NCI-H2227 treated with DMSO at 0.1 percent for 48 hours (cell line): Measurements from ENCODE around the gene ADM.
"Not testable (repeated sequence)": the region's sequence is repeated elsewhere in the genome, so short reads cannot be mapped to it uniquely, and the experiment has no call there.

Experiments used
- DNase-seq: peaks from one replicate; lab custom pipeline; 2025; lab: John Stamatoyannopoulos, UW

ADM gene

GRCh38 chr11:10304495-10305261, at the start of gene ADM:
Gene ADM, plus strand, starts transcription at chr11:10305073. Its CDS starts 628 bp downstream, at chr11:10305701.
- DNase-seq = no peak

GRCh38 chr11:10255388-10256125, 49.3 kb upstream of the ADM start:
- no peak for DNase-seq

- no peak for DNase-seq
Observed at GRCh38 chr11:10257478-10257877, 47.4 kb upstream of the ADM start.

- DNase-seq = no peak
Observed at GRCh38 chr11:10261821-10262220, 43.1 kb upstream of the ADM start.

- DNase-seq = no peak
Observed at GRCh38 chr11:10263929-10264328, 40.9 kb upstream of the ADM start.

- not testable (repeated sequence) for DNase-seq
Observed at GRCh38 chr11:10264716-10265115, 40.2 kb upstream of the ADM start.

GRCh38 chr11:10265936-10266335, 38.9 kb upstream of the ADM start:
- no peak for DNase-seq

GRCh38 chr11:10267821-10268220, 37.1 kb upstream of the ADM start:
- no peak for DNase-seq

- DNase-seq = no peak
Observed at GRCh38 chr11:10268746-10269488, 36.0 kb upstream of the ADM start.

GRCh38 chr11:10272132-10272531, 32.7 kb upstream of the ADM start:
- no peak for DNase-seq

GRCh38 chr11:10273738-10274137, 31.1 kb upstream of the ADM start:
- no peak for DNase-seq

- DNase-seq = no peak
Observed at GRCh38 chr11:10274726-10275125, 30.1 kb upstream of the ADM start.

GRCh38 chr11:10275714-10276113, 29.2 kb upstream of the ADM start:
- DNase-seq = no peak

- DNase-seq = no peak
Observed at GRCh38 chr11:10282117-10282516, 22.8 kb upstream of the ADM start.

- no peak for DNase-seq
Observed at GRCh38 chr11:10283991-10284390, 20.9 kb upstream of the ADM start.

- DNase-seq = no peak
Observed at GRCh38 chr11:10285148-10285802, 19.6 kb upstream of the ADM start.

- DNase-seq = no peak
Observed at GRCh38 chr11:10287140-10287539, 17.7 kb upstream of the ADM start.

- no peak for DNase-seq
Observed at GRCh38 chr11:10287766-10288715, 16.8 kb upstream of the ADM start.

GRCh38 chr11:10288881-10289764, 15.8 kb upstream of the ADM start:
- no peak for DNase-seq

GRCh38 chr11:10289765-10290380, 15.0 kb upstream of the ADM start:
- DNase-seq = no peak
